Occipital lobe (tissue), 2 donors: Measurements from ENCODE around the gene EFNA2. TPM values are rescaled to one million over a fixed set of nuclear protein-coding genes. Genes with fewer than 3 reads are reported as not detected.

ENCODE experiments used
- DNase-seq: peaks from one replicate; lab custom pipeline; 2025; lab: John Stamatoyannopoulos, UW
- total RNA-seq: library from RNA; depleted of rRNA; stranded (reverse); fragments of >200 nt; gene quantifications from one replicate; pipeline ENCODE4 v1.2.3, GENCODE V29; 2014

The EFNA2 gene
- total RNA-seq, 1 donor from 2014 or later = 8.1 TPM

DNA sequence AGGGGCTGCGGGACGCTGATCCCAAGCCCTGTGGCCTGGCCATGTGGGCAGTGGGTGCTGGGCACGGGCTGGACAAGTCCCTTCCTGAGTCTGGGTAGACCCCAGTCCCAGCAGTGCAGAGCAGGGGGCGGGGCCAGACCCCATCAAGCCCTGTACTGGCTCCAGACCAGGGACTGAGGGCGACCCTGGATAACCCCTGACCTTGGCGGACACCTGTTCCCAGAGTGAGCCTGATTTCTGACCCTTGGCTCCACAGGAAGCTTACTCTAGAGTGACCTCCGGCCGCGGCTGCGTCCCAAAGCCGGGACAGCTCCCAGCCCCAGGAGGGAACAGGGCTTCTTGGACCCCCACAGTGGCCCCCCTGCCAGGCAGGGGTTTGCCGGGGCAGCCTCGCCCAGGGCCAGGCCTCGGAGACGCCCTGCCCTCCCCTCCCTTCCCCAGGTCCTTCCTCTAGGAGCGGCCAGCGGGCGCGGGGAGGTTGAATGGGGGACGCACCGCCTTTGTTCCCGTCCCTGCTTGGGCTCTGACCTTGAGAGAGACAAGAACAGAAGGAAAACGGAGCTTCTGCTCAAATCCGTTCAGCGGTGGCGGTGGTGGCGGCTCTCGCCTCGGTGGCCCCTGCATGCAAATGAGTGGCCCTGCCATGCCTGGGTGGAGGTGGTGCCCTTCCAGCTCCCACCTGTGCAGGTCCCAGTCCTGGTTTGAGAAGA is 2.3 kb upstream of the EFNA2 start:
- DNase-seq = no peak

DNA sequence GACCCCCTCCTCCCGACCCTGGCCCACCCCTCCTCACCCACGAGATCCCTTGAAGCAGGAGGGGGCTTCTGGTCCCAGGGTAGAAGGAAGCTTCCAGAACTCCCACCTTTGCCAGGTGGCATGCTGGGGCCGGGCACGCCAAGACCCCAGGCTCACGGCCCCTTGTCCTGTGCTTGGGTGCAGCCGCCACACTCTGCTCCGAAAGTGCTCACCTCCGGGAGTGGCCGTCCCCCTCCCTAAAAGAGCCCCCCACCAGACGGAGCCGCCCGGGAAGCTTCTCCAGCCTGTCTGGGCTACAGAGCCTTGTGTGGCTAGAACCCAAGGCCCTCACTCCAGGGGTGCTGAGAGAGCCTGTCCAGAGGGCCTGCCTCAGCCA is 1.8 kb upstream of the EFNA2 start:
- DNase-seq = no peak

DNA sequence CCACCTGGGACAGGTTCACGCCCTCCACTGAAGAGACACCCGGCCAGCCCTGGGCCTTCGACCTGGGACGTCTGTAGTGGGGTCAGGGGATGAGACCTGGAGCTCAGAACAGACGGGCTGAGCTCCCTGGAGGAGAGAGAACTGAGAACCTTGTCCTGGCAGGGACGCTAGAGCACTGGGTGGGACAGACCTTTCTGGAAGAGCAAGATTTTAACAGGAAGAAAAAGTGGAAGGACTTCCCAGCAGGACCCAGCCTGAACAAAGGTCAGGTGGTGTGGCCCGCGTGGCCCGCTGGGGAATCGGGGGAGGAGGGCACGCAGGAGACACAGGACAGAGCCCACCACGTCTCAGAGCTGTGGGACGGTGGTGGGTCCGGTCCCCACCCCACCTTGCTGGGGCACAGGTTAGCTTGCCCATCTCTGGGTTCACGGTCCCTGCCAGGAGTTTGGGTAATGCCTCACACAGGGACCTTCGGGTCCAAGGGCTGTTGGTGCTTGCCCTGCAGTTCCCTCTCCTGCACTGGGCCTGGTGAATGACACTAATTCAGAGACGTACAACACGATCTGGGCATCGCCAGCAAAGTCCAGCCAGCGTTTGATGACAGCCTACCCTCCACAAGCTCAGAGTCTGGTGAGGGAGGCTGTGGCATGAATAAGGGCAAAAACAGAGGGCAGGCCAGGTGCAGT is 1.2 kb upstream of the EFNA2 start:
- DNase-seq = no peak

DNA sequence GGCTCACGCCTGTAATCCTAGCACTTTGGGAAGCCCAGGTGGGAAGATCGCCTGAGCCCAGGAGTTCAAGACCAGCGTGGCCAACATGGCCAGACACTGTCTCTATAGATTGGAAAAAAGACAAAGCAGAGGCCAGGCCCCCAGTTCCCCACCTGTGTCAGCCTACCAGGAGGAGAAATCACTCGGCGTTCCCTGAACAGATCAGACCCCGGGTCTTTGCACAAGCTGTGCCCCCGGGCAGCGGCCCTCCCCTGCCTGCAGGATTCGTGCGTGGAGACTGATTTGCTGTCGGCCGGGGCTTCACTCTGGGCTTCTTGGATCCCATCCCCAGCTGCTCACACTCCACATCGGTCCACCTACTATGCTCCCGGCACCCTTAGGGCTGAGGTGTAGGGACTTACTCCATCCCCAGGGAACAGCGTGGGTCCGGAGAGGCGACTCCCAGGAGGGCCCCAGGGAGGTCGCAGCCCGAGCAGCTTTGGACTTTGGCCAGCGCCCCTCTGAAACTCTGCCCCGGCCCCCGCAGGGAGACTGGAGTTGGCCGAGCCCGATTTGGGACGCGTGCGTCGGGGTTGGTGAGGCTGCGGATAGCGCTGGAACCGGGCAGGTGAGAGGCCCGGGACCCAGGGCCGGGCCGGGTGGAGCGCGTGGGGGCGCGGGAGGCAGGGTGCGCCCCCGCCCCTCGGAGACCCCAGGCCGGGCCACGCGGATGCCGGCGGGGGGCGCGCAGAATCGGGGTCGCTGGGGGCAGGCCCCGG is 515 bp upstream of the EFNA2 start:
- DNase-seq = no peak

DNA sequence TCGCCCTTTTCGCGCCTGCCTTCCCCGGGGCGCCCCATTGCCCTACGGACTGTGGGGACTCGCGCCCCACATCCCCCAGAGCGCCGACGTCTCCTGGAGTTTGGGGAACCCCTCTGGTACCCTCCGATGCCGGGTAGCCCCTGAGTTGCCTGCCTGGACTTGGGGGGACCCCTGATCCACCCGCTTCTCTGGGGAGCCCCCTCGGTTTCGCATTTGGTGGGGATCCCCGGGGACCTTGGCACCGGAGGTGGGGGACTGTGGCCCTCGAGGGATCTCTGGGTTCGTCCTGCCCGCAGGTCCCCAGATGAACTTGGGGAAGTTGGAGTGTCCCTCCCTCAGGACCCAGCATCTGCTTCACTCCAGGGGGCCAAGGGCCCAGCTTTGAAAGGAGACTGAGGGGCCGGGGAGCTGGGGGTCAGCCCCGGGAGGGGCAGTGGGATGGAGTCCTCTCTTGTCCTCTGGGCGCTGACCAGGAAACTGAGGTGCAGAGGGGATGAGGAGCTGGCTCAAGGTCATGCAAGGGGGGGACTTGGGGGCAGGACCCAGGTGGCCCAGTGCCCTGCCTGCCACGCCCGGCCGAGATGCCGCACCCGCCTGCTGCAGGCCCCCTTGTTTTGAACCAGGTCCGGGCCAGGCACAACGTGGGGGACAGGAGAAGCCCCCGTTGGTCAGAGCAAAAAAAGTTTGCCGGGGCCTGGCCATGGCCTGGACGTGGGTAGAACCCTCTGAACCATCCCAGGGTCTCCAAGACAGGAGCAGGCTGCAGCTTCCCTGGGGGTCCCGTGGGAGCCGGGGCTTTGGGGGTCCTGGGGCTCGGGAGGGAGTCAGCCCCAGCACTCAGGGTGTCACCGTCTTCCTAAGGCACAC is 1.0 kb downstream of the EFNA2 start:
- no peak for DNase-seq

DNA sequence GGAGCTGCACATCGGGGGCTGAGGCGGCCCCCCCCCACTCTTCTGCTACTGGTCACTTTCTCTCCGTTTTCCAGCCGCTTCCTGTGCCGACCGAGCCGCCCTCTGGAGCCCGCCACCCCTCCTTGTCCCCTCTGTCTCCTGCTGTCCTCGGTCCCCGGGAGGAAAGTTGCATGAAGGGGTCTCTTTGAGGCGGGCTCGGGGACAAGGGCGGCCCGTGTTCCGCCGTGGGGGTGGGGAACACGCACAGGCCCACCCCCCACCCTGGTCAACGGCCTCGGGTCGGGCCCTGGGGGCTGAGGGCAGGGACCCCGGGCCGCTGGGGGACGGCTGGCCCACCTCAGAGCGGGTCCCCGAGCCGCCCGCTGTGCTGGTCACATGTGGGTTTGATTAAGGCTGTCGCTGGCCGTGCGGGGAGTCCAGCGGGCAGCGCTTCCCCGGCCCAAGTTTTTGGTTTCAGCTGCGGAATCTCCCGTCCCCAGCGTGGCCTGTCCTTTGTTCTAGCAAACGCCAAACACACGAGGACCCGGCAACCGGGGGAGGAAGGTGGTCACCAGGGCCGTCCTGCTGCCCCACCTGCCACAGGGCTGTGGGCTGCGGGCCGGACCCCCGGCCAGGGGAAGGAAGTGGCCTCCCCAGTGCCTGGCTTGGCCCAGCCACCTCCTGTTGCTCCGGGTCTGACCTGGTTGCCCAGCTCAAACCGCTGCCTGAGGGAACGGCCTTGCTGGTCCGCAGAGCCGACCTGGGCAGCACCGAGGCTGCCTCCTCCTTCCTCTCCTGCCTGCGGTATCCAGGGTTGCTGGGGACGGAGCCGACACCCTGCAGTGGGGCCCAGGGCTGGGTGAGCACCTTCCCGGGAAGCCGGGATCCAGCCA is 1.9 kb downstream of the EFNA2 start:
- DNase-seq = no peak

DNA sequence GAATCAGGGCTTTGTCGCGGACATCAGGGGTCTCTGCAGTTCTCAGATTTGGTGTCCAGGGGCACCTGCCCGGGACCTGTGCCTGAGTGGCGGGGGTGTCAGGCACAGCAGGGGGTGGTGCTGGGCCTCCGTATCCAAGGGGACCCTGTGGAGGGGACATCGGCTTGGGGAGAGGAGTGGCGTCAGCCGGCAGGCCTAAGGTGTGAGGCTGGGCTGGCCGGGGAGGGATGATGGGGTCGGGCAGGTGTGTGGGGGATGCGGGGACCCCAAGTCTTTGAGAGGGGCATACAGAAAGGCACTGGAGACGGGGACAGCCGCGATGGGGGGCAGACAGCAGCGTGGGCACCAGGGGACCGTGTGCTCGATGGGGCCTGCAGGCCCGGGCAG is 2.5 kb downstream of the EFNA2 start:
- no peak for DNase-seq

DNA sequence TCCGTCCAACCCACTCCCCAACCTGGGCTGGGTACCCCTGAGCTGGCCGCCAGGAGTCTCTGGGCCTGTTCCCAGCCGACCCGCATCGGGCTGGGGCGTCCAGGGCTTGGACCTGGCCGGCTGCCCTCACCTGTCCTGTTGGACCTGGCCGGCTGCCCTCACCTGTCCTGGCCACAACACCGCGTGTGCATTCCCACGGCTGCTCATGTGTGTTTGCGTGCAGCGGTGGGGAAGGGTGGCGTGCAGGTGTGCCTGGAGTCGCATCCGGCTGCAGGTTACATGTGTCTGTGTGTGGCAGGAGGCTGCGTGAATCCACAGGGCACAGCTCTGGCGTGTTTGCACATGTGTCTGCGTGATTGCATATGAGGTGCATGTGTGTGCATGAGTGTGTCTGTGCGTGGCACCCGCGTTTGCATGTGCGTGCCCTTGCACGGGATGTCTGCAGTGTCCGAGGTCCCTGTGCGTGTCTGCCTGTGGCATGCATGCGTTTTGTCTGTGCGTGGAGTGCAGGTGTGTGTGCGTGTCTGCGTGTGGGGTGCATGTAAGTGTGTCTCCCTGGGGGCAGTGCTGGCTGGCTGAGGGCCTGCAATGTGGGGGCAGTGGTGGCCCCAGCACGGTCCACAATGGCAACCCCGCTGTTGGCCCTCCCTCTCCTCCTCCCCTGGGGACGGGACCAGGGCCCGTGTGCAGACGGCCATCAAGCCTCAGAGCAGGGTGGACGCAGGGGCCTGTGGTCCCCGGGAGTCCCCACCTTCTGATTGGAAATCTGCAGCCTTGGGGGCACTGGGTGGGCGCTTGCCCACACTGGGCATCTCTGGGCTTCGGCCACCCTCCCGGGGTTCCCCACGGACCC is 3.4 kb downstream of the EFNA2 start:
- no peak for DNase-seq

DNA sequence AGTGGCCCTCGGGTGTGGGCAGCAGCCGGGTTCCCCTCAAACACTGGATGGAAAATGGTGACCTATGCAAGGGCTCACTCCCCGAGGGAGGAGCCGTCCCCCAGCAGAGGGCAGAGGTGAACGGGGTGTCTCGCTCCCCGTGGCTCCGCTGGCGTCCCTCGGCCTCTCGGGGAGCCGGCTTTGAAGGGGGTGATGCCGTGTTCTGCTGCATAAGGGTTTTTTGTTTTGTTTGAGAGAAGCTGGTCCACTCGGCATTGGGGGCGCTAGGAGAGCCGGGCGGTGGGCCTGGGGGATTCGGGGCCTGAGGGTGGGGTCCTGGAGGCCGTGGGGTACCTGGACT is 4.0 kb downstream of the EFNA2 start:
- DNase-seq = no peak

DNA sequence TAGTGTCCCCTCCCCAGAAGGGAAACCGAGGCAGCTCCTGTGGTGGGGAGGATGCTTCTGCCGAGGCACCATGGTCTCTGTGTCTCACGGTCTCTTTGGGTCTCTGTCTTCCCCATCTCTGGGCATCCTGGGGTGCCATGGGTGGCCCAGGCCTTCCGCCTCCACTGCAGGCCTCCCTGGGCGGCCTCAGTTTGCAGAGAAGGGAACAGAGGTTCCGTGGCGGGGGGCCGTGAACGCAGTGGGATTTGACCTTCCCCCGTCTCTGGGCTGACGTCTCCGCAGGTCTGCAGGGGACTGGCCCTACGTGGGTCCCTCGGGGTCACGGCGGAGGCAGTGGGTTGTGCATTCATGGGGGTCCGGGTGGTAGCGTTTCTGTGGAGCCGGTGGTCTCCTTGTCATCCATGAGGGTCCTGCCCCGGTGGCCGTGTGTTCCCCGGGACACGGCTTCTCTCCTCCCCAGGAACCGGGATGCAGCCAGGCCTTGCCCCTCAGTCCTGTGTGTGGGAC is 4.6 kb downstream of the EFNA2 start:
- no peak for DNase-seq

DNA sequence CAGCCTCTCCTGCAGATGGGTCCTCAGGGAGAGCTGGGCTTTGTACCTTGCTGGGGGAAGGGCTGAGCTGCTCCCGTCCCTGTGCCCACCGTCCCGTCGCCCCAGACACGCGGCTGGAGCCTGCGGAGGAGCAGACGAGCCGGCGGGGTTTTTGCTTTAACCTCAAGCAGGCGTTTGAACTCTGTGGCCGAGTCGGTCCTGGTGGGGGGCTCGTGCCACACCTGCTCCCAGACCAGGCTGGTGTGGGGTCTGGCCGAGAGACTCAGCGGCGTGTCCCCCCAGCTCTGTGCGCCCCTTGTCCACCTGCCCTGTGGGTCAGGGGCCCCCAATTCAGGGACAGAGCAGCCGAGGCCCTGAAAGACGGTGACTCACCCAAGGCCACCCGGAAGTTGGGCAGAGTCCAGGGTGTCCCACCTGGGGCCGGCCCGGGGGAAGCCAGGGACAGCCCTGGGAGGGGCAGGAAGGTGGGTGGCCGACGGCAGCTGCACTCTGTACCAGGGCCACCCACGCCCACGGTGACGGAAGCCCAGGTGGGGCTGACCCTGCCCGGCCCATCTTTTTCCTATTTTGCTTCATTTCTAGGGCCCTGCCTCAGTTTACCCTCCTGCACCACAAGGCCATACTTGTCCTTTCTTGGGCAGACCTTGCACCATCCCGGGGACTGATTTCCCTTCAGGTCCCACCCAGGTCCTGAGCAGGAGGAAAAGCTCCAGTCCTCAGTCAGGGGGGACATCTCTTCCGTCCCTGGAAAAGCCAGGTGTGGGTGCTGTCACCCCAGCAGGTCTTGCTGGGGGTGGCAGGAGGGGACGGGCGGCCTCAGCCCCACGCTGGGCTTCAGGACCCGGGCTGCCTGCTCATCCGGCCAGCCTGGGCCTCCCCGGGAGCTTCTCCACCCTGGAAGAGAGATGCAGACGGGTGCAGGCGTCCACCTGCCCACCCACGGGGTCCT is 5.3 kb downstream of the EFNA2 start:
- no peak for DNase-seq

DNA sequence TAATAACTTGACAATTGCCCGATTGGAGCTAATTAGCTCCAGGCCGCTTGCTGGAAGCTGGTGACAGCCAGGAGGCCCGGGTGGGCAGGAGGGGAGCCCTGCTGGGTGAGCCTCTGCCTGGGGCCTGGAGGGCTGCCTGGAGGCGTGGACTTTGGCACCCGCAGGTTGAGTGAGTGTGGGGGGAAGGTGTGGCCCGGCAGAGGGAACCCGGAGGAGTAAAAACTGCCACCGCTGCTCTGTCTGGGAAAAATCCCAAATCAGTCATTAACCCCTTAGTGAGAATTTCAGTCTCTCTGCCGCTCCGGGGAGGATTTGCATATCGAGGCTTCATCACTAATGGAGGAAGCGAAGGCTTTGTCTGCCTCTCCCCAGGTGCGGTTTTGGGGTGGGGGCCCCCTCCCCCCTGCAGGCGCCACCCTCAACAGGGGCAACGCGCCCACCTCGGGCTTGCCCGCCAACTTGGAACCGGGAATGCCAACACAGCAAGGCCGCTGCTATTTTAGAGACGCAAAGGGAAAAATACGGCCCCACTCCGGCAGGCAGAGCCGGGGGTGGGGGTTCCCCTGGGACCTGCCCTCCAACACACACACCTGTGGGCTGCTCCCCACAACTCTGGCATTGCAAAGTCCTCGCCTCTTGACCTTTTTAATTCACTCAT is 6.2 kb downstream of the EFNA2 start:
- no peak for DNase-seq

DNA sequence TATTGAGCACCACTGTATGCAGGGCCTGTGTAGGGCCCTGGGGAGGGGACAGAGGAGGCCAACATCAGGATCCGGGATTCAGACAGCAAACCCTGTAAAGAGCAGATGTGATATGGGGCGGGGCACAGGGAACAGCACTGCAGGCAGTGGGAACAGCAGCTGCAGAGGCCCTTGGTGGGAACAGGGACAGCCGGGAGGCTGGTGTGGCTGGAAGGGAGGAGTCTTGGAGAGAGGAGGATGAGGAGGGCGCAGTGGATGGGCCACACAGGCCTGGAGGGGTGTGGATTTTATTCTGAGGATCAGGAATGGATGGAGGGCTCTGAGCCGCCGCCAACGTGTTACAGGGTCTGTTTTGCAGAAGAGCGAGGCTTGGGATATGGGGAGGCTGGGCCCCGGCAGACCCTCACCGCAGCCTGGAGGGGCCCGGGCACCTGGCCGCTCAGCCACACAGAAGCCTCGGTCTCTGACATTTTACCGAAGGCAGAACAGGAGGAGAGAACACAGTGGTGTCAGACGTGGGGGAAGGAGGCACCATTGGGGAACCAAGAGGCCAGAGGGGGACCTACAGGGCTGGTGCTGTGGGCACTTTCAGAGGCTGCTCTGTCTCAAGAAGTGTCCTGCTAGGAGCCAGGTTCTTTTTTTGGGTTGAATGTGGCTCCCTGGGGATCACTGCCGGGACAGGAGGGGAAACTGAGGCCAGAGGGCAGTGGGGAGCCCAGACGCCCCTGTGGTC is 6.9 kb downstream of the EFNA2 start:
- no peak for DNase-seq

DNA sequence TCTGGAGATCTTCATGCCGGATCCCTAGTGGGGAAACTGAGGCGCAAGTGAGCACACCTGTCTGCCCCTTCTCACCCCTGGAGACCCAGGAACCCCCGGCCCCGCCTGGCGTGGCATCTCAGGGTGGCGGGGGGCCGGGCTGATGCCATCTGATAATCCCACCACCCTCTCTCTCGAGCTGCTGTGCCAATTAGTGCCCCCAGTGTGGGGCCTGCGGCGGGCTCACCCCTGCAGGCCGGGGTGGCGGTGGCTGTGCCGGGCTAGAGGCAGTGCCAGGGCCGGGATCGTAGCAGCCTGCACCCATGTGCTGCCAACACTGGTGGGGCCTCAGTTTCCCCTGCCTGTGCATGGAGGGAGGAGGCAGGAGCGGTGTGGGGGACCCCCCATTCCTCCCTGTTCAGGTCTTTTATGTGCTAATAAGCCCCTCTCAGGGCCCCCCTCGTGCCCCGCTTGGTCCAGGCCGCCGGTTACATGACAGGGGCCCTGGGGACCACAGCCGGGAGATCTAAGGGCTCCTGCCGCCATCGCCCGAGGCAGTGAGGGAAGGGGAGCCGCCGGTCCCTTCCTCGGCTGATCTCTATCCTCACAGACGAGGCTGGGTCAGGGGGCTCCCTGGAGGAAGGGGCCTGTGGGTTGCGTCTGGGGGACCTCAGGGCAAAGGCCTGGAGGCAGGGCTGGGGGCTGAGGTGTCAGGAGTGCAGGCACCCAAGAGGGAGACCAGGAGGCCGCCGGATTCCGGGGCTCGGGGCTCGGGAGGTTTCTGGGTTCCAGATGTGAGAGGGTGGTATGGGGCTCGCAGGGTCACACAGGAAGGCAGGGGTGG is 8.3 kb downstream of the EFNA2 start:
- no peak for DNase-seq

DNA sequence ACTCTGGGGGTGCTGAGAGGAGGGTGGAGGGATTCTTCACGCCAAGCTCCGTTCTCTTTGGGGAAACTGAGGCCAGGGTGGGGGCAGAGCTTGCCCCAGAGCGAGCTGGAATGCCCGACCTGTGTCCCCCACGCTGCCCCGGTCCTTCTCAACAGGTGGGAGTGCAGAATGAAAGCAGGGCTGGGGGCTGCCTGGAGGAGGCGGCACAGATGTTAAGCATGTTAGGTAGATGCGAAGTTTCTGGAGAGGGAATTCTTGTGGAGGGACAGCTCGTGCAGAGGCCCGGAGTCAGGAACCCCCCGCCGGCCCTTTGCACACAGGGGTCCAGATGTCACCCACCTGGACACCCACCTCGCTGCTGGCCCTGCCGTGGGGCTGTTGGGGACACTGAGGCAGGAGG is 9.0 kb downstream of the EFNA2 start:
- no peak for DNase-seq
